ENCODE measurements around the gene ATP8B4.

ATP8B4 gene

DNA sequence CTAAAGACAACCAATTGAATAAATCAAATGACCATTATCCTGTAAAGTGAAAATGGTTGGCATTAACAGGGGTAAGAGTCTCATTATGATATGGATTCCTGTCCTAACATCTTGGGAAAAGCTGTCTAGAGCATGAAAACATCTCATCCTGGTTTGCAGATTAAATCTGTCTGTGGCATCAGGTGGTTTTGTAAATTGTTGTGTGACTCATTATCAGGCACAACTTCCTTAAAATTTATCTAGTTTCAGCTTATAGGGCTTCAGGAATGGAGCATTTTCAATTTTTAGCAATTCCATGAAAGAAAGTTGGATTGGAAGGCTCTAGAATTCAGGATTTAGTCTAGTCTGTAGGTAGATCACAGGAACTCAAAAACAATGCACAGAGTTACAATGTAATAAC is 31.8 kb upstream of the ATP8B4 start:
- no peak overlapping the region for H3K27ac ChIP-seq (ENCODE audit: insufficient read depth, low read length, poor library complexity, severe bottlenecking)
- H3K27me3 ChIP-seq (replicated peaks; ENCODE audit: control insufficient read depth, insufficient read depth, low read length, poor library complexity, severe bottlenecking): no peaks in the 10 kb centered on the region
- DNase-seq: no peak
- no peak overlapping the region for H3K4me3 ChIP-seq (ENCODE audit: insufficient read depth, low read depth, low read length, poor library complexity, severe bottlenecking)
- H3K4me1 ChIP-seq (ENCODE audit: control insufficient read depth, insufficient read depth, low read length, poor library complexity, severe bottlenecking): no peaks in the 10 kb centered on the region
- H3K9me3 ChIP-seq (ENCODE audit: control insufficient read depth, low read length): no peaks in the 10 kb centered on the region
- H3K36me3 ChIP-seq (ENCODE audit: control insufficient read depth, insufficient read depth, low read length): no peaks in the 10 kb centered on the region

DNA sequence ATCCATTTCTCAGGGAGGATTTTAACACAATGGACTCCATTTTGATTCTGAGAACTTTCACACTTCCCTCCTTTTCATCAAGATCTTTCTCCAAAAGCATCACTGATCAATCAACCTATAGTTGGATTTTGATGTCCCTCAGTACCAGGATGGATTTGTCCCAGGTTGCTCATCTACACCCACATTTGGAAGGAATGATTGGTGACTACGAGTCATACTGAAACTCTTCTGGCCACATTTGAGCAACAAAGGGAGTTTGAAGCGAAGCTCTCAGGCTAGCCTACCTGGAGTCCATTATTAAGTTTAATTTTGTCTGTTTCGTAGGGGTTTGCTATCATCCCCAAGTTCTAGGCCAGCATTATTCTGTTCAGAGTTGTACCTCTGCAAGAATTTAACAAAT is 31.3 kb upstream of the ATP8B4 start:
- Histone ChIP-seq H3K9me3 (ENCODE audit: control insufficient read depth, low read length) (no peaks in the 10 kb centered on the region), H3K36me3 (ENCODE audit: control insufficient read depth, insufficient read depth, low read length) (no peaks in the 10 kb centered on the region), H3K4me1 (ENCODE audit: control insufficient read depth, insufficient read depth, low read length, poor library complexity, severe bottlenecking) (no peaks in the 10 kb centered on the region), H3K4me3 (ENCODE audit: insufficient read depth, low read depth, low read length, poor library complexity, severe bottlenecking) (no peak overlapping the region), H3K27ac (ENCODE audit: insufficient read depth, low read length, poor library complexity, severe bottlenecking) (no peak overlapping the region), H3K27me3 (replicated peaks; ENCODE audit: control insufficient read depth, insufficient read depth, low read length, poor library complexity, severe bottlenecking) (no peaks in the 10 kb centered on the region)
- no peak for DNase-seq

DNA sequence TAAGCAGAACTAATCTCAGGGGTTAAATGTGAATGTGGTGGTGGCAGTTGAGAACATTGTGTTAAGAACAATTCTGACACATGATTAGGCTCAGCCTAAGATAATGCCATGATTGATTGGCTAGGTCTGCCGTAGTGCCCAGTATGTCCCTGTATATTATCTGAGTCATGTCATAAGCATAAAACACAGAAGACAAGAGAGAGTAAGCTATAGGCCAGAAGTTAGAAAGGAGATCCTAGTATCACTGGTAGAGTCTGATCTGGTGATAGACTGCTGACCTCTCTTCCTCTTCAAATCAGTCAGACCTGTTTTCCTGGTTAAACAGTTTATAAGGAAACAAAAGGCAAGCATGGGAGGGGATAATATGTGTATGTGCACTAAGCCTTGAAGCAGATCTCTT is 30.1 kb upstream of the ATP8B4 start:
- Histone ChIP-seq H3K36me3 (ENCODE audit: control insufficient read depth, insufficient read depth, low read length) (no peaks in the 10 kb centered on the region), H3K27me3 (replicated peaks; ENCODE audit: control insufficient read depth, insufficient read depth, low read length, poor library complexity, severe bottlenecking) (no peaks in the 10 kb centered on the region), H3K27ac (ENCODE audit: insufficient read depth, low read length, poor library complexity, severe bottlenecking) (no peak overlapping the region), H3K9me3 (ENCODE audit: control insufficient read depth, low read length) (no peaks in the 10 kb centered on the region), H3K4me3 (ENCODE audit: insufficient read depth, low read depth, low read length, poor library complexity, severe bottlenecking) (no peak overlapping the region), H3K4me1 (ENCODE audit: control insufficient read depth, insufficient read depth, low read length, poor library complexity, severe bottlenecking) (no peaks in the 10 kb centered on the region)
- DNase-seq: no peak

DNA sequence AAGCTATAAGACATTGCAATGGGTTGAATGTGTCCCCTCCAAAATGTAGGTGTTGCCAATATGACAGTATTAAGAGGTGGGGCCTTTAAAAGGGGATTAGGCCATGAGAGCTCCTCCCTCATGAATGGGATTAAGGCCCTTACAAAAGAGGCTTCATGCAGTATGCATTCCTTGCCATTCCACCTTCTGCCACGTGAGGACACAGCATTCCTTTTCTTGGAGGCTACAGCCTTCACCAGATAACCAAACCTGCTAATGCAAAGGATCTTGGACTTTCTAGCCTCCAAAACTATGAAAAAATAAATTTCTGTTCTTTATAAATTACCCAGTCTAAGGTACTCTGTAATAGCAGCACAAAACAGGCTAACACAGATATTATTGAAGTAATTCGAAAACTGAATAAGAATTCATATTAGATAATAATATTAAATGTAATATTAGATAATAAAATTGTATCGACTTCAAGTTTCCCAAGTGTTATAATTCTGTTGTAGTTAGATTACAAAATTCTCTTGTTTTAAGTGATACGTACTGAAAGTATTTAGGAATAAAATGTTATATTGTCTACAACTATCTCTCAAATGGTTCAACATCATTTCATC is 29.4 kb upstream of the ATP8B4 start:
- Histone ChIP-seq H3K27me3 (replicated peaks; ENCODE audit: control insufficient read depth, insufficient read depth, low read length, poor library complexity, severe bottlenecking) (no peaks in the 10 kb centered on the region), H3K27ac (ENCODE audit: insufficient read depth, low read length, poor library complexity, severe bottlenecking) (no peak overlapping the region), H3K4me1 (ENCODE audit: control insufficient read depth, insufficient read depth, low read length, poor library complexity, severe bottlenecking) (no peaks in the 10 kb centered on the region), H3K36me3 (ENCODE audit: control insufficient read depth, insufficient read depth, low read length) (no peaks in the 10 kb centered on the region), H3K4me3 (ENCODE audit: insufficient read depth, low read depth, low read length, poor library complexity, severe bottlenecking) (no peak overlapping the region), H3K9me3 (ENCODE audit: control insufficient read depth, low read length) (no peaks in the 10 kb centered on the region)
- no peak for DNase-seq

DNA sequence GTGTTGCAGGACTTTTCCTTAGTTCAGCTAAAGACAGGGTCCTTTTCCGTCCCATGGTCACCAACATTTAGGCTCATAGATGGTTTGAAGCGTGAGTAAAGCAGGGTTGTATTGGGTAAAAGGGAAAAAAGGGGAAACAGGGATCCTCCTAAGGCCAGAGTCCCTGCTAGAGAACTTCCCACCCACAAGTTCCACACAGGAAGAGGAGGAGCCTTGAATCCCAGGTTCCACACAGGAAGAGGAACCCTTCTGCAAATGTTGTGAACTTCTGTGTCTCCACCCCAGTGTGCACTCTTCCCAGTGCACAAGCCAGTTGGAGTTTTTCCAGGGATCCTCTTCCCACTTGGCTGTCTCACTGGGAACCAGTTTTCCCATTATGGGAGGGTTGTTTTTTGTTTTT is 27.6 kb upstream of the ATP8B4 start:
- H3K27me3 ChIP-seq (replicated peaks; ENCODE audit: control insufficient read depth, insufficient read depth, low read length, poor library complexity, severe bottlenecking): no peaks in the 10 kb centered on the region
- DNase-seq: no peak
- H3K4me1 ChIP-seq (ENCODE audit: control insufficient read depth, insufficient read depth, low read length, poor library complexity, severe bottlenecking): no peaks in the 10 kb centered on the region
- H3K36me3 ChIP-seq (ENCODE audit: control insufficient read depth, insufficient read depth, low read length): no peaks in the 10 kb centered on the region
- H3K27ac ChIP-seq (ENCODE audit: insufficient read depth, low read length, poor library complexity, severe bottlenecking): no peak overlapping the region
- no peak overlapping the region for H3K4me3 ChIP-seq (ENCODE audit: insufficient read depth, low read depth, low read length, poor library complexity, severe bottlenecking)
- no peaks in the 10 kb centered on the region for H3K9me3 ChIP-seq (ENCODE audit: control insufficient read depth, low read length)

DNA sequence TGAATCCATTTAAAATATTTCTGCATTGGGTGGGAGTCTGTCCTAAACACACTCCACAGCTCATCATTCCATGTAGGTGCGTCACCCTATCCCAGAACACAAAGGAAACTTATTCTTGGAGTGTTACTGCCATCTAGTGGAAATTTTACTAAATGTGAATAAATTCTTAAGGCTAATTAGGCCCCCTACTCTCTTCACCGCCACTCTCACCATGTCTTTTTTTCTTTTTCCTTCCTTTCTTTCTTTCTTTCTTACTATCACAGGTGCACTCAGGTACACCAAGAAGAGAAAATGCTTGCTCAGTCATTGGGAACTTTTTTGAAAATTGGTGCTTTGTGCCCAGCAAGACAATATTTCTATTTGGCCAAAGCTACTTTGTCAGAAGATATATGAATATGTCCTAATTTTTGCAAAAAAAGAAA is 26.4 kb upstream of the ATP8B4 start:
- Histone ChIP-seq H3K36me3 (ENCODE audit: control insufficient read depth, insufficient read depth, low read length) (no peaks in the 10 kb centered on the region), H3K4me3 (ENCODE audit: insufficient read depth, low read depth, low read length, poor library complexity, severe bottlenecking) (no peak overlapping the region), H3K27ac (ENCODE audit: insufficient read depth, low read length, poor library complexity, severe bottlenecking) (no peak overlapping the region), H3K27me3 (replicated peaks; ENCODE audit: control insufficient read depth, insufficient read depth, low read length, poor library complexity, severe bottlenecking) (no peaks in the 10 kb centered on the region), H3K4me1 (ENCODE audit: control insufficient read depth, insufficient read depth, low read length, poor library complexity, severe bottlenecking) (no peaks in the 10 kb centered on the region), H3K9me3 (ENCODE audit: control insufficient read depth, low read length) (no peaks in the 10 kb centered on the region)
- no peak for DNase-seq

DNA sequence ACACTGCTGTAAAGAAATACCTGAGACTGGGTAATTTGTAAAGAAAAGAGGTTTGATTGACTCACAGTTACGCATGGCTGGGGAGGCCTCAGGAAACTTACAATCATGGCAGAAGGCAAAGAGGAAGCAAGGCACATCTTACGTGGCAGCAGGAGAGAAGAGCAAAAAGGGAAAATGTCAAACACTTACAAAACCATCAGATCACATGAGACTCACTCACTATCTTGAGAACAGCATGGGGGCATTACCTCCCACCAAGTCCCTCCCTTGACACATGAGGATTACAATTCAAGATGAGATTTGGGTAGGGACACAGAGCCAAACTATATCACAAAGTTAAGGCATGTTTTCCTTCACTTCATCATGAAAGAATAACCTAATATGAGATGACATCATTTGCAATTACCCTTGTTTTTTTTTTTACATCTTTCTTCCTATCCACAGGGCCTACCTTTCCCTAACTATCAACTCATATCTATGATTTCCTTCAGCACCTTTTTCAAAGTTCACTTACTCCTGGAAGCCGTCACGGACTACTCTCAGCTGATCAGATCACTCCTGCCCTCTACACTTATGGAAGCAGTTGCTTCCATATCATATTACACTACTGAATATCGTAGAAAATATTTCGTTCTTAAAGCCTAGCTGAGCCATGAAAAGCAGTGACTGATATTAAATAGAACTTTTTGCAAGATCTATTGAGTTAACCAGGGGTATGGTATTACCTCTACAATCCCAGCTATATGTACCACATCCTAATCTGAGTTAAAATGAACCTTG is 25.5 kb upstream of the ATP8B4 start:
- Histone ChIP-seq H3K4me1 (ENCODE audit: control insufficient read depth, insufficient read depth, low read length, poor library complexity, severe bottlenecking) (no peaks in the 10 kb centered on the region), H3K9me3 (ENCODE audit: control insufficient read depth, low read length) (no peaks in the 10 kb centered on the region), H3K4me3 (ENCODE audit: insufficient read depth, low read depth, low read length, poor library complexity, severe bottlenecking) (no peak overlapping the region), H3K27ac (ENCODE audit: insufficient read depth, low read length, poor library complexity, severe bottlenecking) (no peak overlapping the region), H3K36me3 (ENCODE audit: control insufficient read depth, insufficient read depth, low read length) (no peaks in the 10 kb centered on the region), H3K27me3 (replicated peaks; ENCODE audit: control insufficient read depth, insufficient read depth, low read length, poor library complexity, severe bottlenecking) (no peaks in the 10 kb centered on the region)
- DNase-seq: no peak

DNA sequence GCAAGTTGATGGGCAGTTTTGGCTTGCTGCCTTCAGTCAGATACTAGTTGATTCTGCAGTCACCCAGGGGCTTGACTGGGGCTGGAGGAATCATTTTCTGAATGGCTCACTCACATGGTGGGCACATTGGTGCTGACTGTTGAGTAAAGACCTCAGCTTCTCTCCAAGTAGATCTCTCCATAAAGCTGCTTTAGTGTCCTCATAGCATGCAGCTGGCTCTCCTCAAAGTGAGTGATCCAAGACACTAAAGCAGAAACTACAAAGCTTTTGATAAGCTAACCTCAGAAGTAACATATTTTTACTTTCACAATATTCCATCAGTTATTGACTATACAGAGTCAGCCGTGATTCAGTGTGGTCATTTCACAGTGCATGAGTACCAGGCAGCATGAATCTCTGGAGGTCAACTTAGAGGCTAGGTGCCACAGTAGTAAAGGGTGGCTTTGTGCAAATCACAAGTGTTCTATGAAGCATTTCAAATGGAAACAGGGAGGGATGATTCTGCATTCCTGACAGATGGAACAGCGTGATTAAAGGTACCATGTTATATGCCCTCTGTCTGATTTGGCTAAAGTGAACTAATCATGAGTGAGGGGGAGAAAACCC is 24.3 kb upstream of the ATP8B4 start:
- Histone ChIP-seq H3K36me3 (ENCODE audit: control insufficient read depth, insufficient read depth, low read length) (no peaks in the 10 kb centered on the region), H3K27ac (ENCODE audit: insufficient read depth, low read length, poor library complexity, severe bottlenecking) (no peak overlapping the region), H3K9me3 (ENCODE audit: control insufficient read depth, low read length) (no peaks in the 10 kb centered on the region), H3K4me1 (ENCODE audit: control insufficient read depth, insufficient read depth, low read length, poor library complexity, severe bottlenecking) (no peaks in the 10 kb centered on the region), H3K4me3 (ENCODE audit: insufficient read depth, low read depth, low read length, poor library complexity, severe bottlenecking) (no peak overlapping the region), H3K27me3 (replicated peaks; ENCODE audit: control insufficient read depth, insufficient read depth, low read length, poor library complexity, severe bottlenecking) (no peaks in the 10 kb centered on the region)
- DNase-seq: no peak

DNA sequence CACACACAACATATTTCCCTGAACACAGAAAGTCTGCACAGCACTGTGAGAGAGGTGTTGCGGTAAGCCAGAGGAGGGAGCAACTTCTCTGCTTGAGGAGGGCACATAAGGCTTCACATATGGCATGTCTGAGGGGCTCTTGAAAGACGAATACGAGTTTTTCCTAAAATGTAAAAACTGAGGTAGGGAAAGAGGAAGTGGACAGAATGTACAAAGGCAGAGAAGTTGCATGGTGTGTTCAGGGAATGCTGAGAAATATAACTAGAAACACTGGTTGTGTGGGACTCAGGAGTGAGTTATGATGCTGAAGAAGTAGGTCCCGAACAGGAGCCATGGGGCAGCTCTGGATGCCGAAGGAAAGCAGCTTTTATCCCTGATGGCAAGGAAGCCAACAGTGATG is 22.8 kb upstream of the ATP8B4 start:
- no peaks in the 10 kb centered on the region for H3K36me3 ChIP-seq (ENCODE audit: control insufficient read depth, insufficient read depth, low read length)
- H3K4me3 ChIP-seq (ENCODE audit: insufficient read depth, low read depth, low read length, poor library complexity, severe bottlenecking): no peak overlapping the region
- no peaks in the 10 kb centered on the region for H3K27me3 ChIP-seq (replicated peaks; ENCODE audit: control insufficient read depth, insufficient read depth, low read length, poor library complexity, severe bottlenecking)
- H3K9me3 ChIP-seq (ENCODE audit: control insufficient read depth, low read length): no peaks in the 10 kb centered on the region
- H3K4me1 ChIP-seq (ENCODE audit: control insufficient read depth, insufficient read depth, low read length, poor library complexity, severe bottlenecking): no peaks in the 10 kb centered on the region
- no peak for DNase-seq
- H3K27ac ChIP-seq (ENCODE audit: insufficient read depth, low read length, poor library complexity, severe bottlenecking): no peak overlapping the region

DNA sequence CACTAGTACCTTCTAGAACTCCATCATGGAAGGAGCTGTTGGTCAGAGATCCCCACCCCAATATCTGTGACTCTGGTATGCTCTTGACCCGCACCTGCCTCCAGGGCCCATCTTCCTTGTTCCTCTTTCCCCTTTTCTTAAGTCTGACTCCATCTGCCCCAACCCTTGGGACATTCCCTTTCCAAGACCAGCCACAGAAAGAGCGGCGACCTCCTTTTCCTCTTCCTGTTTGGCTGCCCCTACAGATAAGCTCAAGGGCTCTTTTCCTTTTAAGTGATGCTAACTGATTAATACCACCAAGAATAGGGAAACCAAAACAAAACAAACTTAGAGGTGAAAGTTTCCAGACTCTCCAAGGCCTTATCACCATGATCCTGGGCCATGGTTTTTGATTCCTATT is 21.9 kb upstream of the ATP8B4 start:
- no peak for DNase-seq
- H3K36me3 ChIP-seq (ENCODE audit: control insufficient read depth, insufficient read depth, low read length): no peaks in the 10 kb centered on the region
- H3K9me3 ChIP-seq (ENCODE audit: control insufficient read depth, low read length): no peaks in the 10 kb centered on the region
- H3K27me3 ChIP-seq (replicated peaks; ENCODE audit: control insufficient read depth, insufficient read depth, low read length, poor library complexity, severe bottlenecking): no peaks in the 10 kb centered on the region
- H3K4me3 ChIP-seq (ENCODE audit: insufficient read depth, low read depth, low read length, poor library complexity, severe bottlenecking): no peak overlapping the region
- no peaks in the 10 kb centered on the region for H3K4me1 ChIP-seq (ENCODE audit: control insufficient read depth, insufficient read depth, low read length, poor library complexity, severe bottlenecking)
- H3K27ac ChIP-seq (ENCODE audit: insufficient read depth, low read length, poor library complexity, severe bottlenecking): no peak overlapping the region
